GM23248 (cell line): ENCODE measurements around the gene FARP1.

Experiments used
- EZH2 ChIP-seq: fragments of 200-600 bp; sonication (generic); IDR thresholded peaks from 2 replicates; pipeline ENCODE4 v1.6.1; 2018; ENCODE audit warnings: antibody characterized with exemption, mild to moderate bottlenecking; ENCODE audit not compliant: insufficient read depth, poor library complexity, severe bottlenecking
- EZH2phosphoT487 ChIP-seq: fragments of 200-600 bp; sonication (generic); IDR thresholded peaks from 2 replicates; pipeline ENCODE4 v1.6.1; 2018; ENCODE audit warnings: antibody characterized with exemption, moderate library complexity, mild to moderate bottlenecking, low read depth; ENCODE audit not compliant: insufficient read depth

DNA sequence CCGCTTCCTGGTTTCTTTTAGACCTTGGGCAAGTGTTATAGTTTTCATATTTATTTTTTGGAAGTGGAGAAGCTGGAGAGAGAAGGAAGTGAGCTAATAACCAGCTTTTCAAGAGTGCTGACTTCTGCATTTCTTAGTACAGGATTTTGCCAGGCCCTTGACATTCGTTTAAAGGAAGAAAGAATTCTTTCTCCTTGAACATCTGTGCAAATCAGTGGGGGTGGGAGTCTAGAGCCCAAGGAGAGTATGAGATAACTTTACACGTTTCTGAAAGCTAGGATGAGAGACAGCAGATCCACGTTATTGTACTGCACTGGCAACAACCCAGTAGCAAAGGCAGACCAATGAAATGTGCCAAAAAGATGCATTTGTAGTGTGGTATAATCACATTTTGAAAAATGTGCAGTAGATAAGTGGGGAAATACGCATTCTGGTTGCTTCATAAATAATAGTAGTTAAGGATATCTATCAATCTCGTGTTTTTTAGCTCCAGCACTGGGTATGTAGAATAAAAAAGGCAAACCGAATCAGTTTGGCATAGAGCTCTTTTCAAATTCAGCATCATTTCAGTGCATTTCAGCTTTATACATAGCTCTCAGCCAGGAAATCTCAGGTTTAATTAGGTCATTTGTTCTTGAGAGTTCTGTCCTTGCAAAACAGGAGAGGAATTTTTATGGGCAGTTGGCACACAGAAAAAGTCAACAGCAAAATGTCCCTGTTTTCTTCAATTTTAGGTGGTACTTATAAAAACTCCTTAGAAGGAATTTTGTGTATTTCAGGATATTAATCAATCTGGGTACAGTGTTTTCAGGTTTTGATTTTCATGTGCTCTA, 29.9 kb downstream of the FARP1 start:
- TF ChIP-seq EZH2 (no peak), EZH2phosphoT487 (no peak)
